ENCODE results near the gene CCR7.

DNA sequence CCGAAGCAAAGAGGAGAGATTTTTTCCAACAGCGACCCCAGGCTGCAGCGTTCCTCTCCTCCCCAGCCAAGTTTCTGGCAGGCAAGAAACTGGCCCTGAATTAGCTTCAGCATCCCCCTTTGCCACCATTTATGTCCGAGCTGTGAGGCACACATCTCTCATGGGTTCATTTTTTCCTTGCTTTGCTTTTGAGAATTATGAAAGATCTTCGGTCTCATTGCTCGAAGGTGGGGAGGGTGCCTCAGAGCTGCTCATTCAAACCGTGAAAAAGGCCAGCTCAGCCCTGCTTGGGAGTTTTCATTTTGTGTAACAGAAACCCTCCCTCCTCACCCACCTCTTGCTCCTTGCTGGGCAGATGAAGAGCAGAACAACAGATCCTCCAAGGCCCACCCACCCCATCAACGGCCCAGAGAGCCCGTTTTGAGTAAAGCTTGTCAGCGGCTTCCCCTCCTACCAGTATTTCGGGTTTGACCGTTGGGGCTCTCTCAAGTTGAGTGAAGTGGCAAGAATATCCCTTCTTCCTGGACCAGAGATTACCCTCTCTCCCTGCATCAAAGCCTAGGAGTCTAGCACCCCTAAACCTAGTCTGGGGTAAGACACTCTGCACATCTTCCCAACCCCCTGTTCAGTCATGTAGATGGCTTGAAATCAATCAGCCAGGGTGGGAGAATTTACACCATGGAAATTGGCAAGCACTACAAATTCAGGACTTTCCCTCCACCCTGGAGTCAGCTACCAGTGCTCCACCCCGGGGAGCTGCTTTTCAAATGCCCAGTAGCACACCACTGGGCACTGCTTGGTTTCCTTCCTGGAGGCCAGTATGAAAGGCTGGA, 1.8 kb downstream of the CCR7 start:
- TF ChIP-seq, protein P1, sequence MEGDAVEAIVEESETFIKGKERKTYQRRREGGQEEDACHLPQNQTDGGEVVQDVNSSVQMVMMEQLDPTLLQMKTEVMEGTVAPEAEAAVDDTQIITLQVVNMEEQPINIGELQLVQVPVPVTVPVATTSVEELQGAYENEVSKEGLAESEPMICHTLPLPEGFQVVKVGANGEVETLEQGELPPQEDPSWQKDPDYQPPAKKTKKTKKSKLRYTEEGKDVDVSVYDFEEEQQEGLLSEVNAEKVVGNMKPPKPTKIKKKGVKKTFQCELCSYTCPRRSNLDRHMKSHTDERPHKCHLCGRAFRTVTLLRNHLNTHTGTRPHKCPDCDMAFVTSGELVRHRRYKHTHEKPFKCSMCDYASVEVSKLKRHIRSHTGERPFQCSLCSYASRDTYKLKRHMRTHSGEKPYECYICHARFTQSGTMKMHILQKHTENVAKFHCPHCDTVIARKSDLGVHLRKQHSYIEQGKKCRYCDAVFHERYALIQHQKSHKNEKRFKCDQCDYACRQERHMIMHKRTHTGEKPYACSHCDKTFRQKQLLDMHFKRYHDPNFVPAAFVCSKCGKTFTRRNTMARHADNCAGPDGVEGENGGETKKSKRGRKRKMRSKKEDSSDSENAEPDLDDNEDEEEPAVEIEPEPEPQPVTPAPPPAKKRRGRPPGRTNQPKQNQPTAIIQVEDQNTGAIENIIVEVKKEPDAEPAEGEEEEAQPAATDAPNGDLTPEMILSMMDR (conservative IDR thresholded peaks at IDR 0.05; ENCODE audit: low read depth, low read length), result no peak
- TF ChIP-seq POLR2A (IDR thresholded peaks at IDR 0.05; ENCODE audit: low read depth, low read length), result no peak
- no peak for TF ChIP-seq CEBPB (IDR thresholded peaks at IDR 0.05; ENCODE audit: low read depth, low read length)
- no peak for TF ChIP-seq BHLHE40 (IDR thresholded peaks at IDR 0.05; ENCODE audit: low read depth, low read length)
- TF ChIP-seq MAZ (IDR thresholded peaks at IDR 0.05; ENCODE audit: borderline replicate concordance, low read depth, low read length), result no peak
- TF ChIP-seq, protein P2, sequence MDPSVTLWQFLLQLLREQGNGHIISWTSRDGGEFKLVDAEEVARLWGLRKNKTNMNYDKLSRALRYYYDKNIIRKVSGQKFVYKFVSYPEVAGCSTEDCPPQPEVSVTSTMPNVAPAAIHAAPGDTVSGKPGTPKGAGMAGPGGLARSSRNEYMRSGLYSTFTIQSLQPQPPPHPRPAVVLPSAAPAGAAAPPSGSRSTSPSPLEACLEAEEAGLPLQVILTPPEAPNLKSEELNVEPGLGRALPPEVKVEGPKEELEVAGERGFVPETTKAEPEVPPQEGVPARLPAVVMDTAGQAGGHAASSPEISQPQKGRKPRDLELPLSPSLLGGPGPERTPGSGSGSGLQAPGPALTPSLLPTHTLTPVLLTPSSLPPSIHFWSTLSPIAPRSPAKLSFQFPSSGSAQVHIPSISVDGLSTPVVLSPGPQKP (IDR thresholded peaks at IDR 0.05; ENCODE audit: borderline replicate concordance, low read depth, low read length), result no peak
- TF ChIP-seq SMC3 (IDR thresholded peaks at IDR 0.05; ENCODE audit: low read depth, low read length), result no peak
- TF ChIP-seq CHD1 (IDR thresholded peaks at IDR 0.05; ENCODE audit: low read depth, low read length), result no peak
- TF ChIP-seq RAD21 (IDR thresholded peaks at IDR 0.05; ENCODE audit: low read length), result no peak
- TF ChIP-seq, protein P3, sequence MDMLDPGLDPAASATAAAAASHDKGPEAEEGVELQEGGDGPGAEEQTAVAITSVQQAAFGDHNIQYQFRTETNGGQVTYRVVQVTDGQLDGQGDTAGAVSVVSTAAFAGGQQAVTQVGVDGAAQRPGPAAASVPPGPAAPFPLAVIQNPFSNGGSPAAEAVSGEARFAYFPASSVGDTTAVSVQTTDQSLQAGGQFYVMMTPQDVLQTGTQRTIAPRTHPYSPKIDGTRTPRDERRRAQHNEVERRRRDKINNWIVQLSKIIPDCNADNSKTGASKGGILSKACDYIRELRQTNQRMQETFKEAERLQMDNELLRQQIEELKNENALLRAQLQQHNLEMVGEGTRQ (IDR thresholded peaks at IDR 0.05; ENCODE audit: low read depth, low read length), result no peak

Measured in IMR-90 (cell line).